Right lobe of liver (tissue), 6 donors: ENCODE data around the gene CALCOCO1. TPM values are rescaled to one million over a fixed set of nuclear protein-coding genes. Genes with fewer than 3 reads are reported as not detected.

Experiments
- ATAC-seq, 4 donors: fragments of 200-7000 bp; cut with Tn5 transposase; one replicate each; pipeline ENCODE4 v1.9.1; 2020; ENCODE audit warnings: mild to moderate bottlenecking in 4 of 4, moderate library complexity in 4 of 4
- DNase-seq, 3 donors: peaks; one replicate each; pipeline ENCODE4 v3.0.0-alpha.2; 2020
- H3K27ac ChIP-seq, 3 donors: fragments of 200-600 bp; one replicate each; pipeline ENCODE4 v1.8.0; 2022
- H3K27me3 ChIP-seq, 2 donors: fragments of 200-600 bp; one replicate each; pipeline ENCODE4 v1.8.0; 2022
- H3K36me3 ChIP-seq, 4 donors: fragments of 200-600 bp; sonication (generic) in 1 of 4; one replicate each; pipeline versions ENCODE4 v1.5.1 to v1.8.0; 2017 to 2022; ENCODE audit warnings: control low read depth in 1 of 4
- H3K4me1 ChIP-seq, 4 donors: fragments of 200-600 bp; sonication (generic) in 1 of 4; one replicate each; pipeline versions ENCODE4 v1.5.1 to v1.8.0; 2017 to 2022; ENCODE audit warnings: control low read depth in 1 of 4
- H3K4me3 ChIP-seq, 3 donors: fragments of 200-600 bp; one replicate each; pipeline ENCODE4 v1.8.0; 2022
- H3K9me3 ChIP-seq, 4 donors: fragments of 200-600 bp; sonication (generic) in 1 of 4; one replicate each; pipeline versions ENCODE4 v1.5.1 to v1.8.0; 2017 to 2022; ENCODE audit warnings: control low read depth in 1 of 4
- POLR2A ChIP-seq: fragments of 450-650 bp; IDR thresholded peaks from one replicate; pipeline ENCODE4 v1.6.1; 2017; ENCODE audit warnings: antibody characterized with exemption, mild to moderate bottlenecking
- whole genome bisulfite sequencing: methylation state at CpG from one replicate; pipeline ENCODE4 v1.1.6; 2018; ENCODE audit warnings: low coverage, low lambda C conversion rate; ENCODE audit not compliant: insufficient coverage; ENCODE audit errors: missing lambda C conversion rate; 5-methylcytosine and 5-hydroxymethylcytosine counted together
- intact Hi-C, 2 donors: fragments of 100-400 bp; cut with DNase I; formaldehyde crosslinking; loops; one replicate each; pipeline versions ENCODE4 v1.11.2 to v1.14.1; 2022
- total RNA-seq, 6 experiments: library from RNA; depleted of rRNA in 2 of 6; stranded (reverse); fragments of >200 nt in 2 of 6; fragmentation: NEBNext Ultra II Directional in 3 of 6; extraction: Animal tissue kit (Norgen Biotek cat#: 25700) in 3 of 6; gene quantifications; one replicate each; pipeline versions ENCODE4 v1.1.0 to v1.2.4, GENCODE V29; 2016 to 2023
- TF ChIP-seq, protein P1 (sequence below), 4 donors: fragments of 200-600 bp in 3 of 4; fragments of 450-650 bp in 1 of 4; IDR thresholded peaks; one replicate each; pipeline versions ENCODE4 v1.5.1 to v1.8.0; 2016 to 2022; ENCODE audit warnings: antibody characterized with exemption in 4 of 4, mild to moderate bottlenecking in 2 of 4
- donor health status: DM: no; HTN: yes; CAD: no.
- donor health status: DM: no; HTN: no; CAD: no.
- donor health status: DM: no; HTN: no; CAD: no.
- donor health status: DM: no; HTN: yes; CAD: no.
- donor health status: DM: no; HTN: yes; CAD: no.

The CALCOCO1 gene
- total RNA-seq, 6 experiments from 2014 or later, result 25.4 to 53.7 (median 34.2) TPM

- Histone ChIP-seq H3K27me3 (no peaks in the 10 kb centered on the region), H3K4me3 (peak overlapping the region; percentile 35 to 88 (median 83)), H3K9me3 (no peaks in the 10 kb centered on the region), H3K27ac (peak overlapping the region; percentile 77 to 92 (median 90)), H3K36me3 (peaks cover 0 to 7% (median 4%) of the 10 kb centered on the region in 4 donors), H3K4me1 (peaks cover 0 to 8% (median 0%) of the 10 kb centered on the region in 4 donors)
- peak; percentile 27 to 47 (median 33) for ATAC-seq
- DNase-seq, result peak; percentile 44 to 60 (median 60)
- intact Hi-C loops, result loop anchor here in 1 of 2 donors (10.0 kb wide), 1 partner anchor 132 kb away; no protein-coding TSS in a partner anchor
- WGBS, result 4% methylated on average over 10 of the region's 15 CpGs
- no peak for TF ChIP-seq POLR2A
- TF ChIP-seq, protein P1, sequence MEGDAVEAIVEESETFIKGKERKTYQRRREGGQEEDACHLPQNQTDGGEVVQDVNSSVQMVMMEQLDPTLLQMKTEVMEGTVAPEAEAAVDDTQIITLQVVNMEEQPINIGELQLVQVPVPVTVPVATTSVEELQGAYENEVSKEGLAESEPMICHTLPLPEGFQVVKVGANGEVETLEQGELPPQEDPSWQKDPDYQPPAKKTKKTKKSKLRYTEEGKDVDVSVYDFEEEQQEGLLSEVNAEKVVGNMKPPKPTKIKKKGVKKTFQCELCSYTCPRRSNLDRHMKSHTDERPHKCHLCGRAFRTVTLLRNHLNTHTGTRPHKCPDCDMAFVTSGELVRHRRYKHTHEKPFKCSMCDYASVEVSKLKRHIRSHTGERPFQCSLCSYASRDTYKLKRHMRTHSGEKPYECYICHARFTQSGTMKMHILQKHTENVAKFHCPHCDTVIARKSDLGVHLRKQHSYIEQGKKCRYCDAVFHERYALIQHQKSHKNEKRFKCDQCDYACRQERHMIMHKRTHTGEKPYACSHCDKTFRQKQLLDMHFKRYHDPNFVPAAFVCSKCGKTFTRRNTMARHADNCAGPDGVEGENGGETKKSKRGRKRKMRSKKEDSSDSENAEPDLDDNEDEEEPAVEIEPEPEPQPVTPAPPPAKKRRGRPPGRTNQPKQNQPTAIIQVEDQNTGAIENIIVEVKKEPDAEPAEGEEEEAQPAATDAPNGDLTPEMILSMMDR (IDR thresholded peaks at IDR 0.05), result no peak
Measured at GRCh38 chr12:53676656-53677015, 50.6 kb downstream of the CALCOCO1 start.

DNA sequence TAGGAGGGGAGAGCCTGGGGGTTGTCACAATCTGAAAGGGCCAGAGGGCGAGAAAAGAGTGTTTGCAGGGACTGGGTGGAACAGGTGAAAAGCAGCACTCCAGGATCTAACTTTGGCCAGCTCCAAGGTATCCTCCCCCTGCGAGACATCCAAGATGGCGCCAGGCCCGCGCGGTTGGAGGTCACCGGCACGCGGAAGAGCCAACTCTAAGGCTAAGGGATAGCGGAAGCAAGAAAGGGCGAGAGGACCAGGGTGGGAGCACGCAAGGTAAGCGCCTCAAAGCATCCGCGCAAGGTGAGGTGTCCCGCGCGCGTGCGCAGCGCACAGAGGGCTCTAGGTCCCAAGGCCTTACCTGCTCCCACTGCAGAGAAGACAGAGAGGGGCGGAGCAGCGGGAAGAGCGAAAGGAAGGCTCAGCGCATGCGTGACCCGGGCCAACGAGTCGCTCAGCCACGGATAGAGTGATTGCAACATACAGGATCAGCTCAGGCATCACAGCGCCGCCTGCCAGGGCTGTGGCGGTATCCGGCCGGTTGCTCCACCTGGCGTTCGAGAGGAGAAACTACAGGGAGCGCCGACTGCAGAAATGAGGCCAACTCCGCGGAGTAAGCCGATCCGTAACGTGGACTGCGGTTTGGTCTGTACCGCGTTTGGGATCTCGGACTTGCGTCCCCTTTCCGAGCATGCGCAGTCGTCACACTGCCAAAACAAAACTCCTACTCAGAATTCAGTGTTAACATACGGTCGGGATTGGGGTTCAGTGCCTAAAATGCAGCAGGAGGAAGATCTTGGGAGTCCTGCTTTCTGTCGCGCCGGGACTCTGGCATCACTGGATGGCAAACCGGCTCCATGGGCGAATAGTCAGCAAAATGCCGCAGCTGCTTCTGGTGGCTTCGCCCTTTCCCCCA lies 51.3 kb downstream of the CALCOCO1 start, which contains the start of gene ATP5MC2:
Gene ATP5MC2, minus strand, starts transcription at position 383 of the 907 bp plus-strand sequence. CDS start 3,469 bp downstream, outside the sequence.
- TF ChIP-seq, protein P1 (IDR thresholded peaks at IDR 0.05), result peak; percentile 98 to 100 (median 99)
- TF ChIP-seq POLR2A, result peak; percentile 62
- H3K27me3 ChIP-seq, result no peaks in the 10 kb centered on the region
- peak; percentile 94 to 98 (median 96) for ATAC-seq
- H3K27ac ChIP-seq, result peak within 1 kb of the TSS; percentile 82 to 92 (median 90)
- WGBS, result 2% methylated on average over 44 of the region's 61 CpGs
- peaks cover 0 to 8% (median 0%) of the 10 kb centered on the region in 4 donors for H3K4me1 ChIP-seq
- H3K4me3 ChIP-seq, result peak within 1 kb of the TSS; percentile 64 to 88 (median 83)
- peak; percentile 96 to 98 (median 98) for DNase-seq
- peaks cover 0 to 13% (median 7%) of the 10 kb centered on the region in 4 donors for H3K36me3 ChIP-seq
- intact Hi-C loops, result loop anchor here in 1 of 2 donors (10.0 kb wide), 1 partner anchor 131 kb away; no protein-coding TSS in a partner anchor
- H3K9me3 ChIP-seq, result no peaks in the 10 kb centered on the region

DNA sequence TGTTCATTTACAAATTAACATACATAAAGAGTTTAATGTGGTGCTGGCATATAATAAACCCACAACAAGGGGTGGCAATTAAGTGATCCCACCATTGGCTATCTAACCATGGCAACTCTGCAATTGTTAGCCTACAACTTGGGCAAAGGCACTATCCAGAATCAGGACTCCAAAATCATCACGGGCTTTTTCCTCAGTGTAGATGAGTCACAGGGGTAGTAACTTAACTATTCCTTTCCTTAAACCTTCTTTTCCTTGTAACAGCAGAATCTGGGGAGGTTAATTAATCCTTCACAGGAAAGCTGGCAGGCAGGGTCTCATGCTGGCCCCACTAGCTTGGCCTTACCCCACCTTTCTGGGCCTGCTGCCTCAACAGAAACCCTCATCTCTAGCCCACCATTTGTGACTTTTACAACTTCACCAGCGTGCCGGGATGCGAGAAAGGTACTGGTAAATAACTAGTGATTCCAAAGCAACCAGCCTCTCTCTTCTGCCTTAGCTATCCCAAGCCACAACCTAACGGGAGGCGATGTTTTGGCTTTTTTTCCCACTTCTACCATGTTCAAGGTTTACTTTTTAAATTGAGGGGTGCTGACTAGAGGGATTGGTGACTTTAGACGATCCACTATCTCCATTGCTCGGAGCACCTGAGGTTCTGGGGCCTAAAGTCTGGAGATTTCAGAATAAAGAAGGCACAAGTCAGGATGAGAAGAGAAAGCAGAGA lies 52.1 kb downstream of the CALCOCO1 start:
- Histone ChIP-seq H3K4me3 (peak overlapping the region; percentile 64 to 88 (median 83)), H3K27me3 (no peaks in the 10 kb centered on the region), H3K4me1 (peaks cover 0 to 8% (median 0%) of the 10 kb centered on the region in 4 donors), H3K9me3 (no peaks in the 10 kb centered on the region), H3K27ac (peak overlapping the region; percentile 80 to 82 (median 82)), H3K36me3 (peaks cover 0 to 20% (median 8%) of the 10 kb centered on the region in 4 donors)
- TF ChIP-seq, protein P1 (IDR thresholded peaks at IDR 0.05), result no peak
- TF ChIP-seq POLR2A, result no peak
- intact Hi-C loops, result loop anchor here in 1 of 2 donors (10.0 kb wide), 1 partner anchor 130 kb away; no protein-coding TSS in a partner anchor
- 14% methylated on average over 8 of the region's 8 CpGs for WGBS
- DNase-seq (no peak), ATAC-seq (no peak)

- no peak overlapping the region for H3K4me3 ChIP-seq
- no peaks in the 10 kb centered on the region for H3K27me3 ChIP-seq
- DNase-seq, result no peak
- TF ChIP-seq POLR2A, result no peak
- TF ChIP-seq, protein P1 (IDR thresholded peaks at IDR 0.05), result no peak
- intact Hi-C loops, result loop anchor here in 1 of 2 donors (10.0 kb wide), 1 partner anchor 126 kb away; no protein-coding TSS in a partner anchor
- no peaks in the 10 kb centered on the region for H3K9me3 ChIP-seq
- peaks cover 0 to 57% (median 23%) of the 10 kb centered on the region in 4 donors for H3K36me3 ChIP-seq
- H3K27ac ChIP-seq, result no peak overlapping the region
- ATAC-seq, result no peak
- peaks cover 0 to 8% (median 0%) of the 10 kb centered on the region in 4 donors for H3K4me1 ChIP-seq
Measured at GRCh38 chr12:53670971-53671370, 56.3 kb downstream of the CALCOCO1 start.
